Measurements from ENCODE around the gene DTX3L.

DNA sequence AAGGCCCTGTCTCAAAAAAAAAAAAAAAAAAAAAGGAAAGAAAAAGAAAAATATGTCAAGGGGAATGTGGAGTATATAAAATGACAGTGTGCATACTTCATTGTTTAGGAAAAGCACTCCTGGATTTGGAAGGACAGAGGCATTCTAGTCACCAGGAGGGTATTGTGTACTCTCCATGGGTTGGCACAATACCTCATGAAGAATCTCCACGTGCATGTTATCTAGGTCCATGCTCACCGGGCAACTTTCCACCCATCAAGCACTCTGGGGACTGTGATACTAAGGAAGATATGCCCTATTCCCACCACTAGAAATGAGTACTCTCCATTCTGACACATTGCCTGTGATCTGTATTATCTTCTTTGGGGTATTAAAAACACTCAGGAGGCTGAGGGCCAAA lies 34.0 kb upstream of the DTX3L start:
- TF ChIP-seq PBX3 (IDR thresholded peaks at IDR 0.05; ENCODE audit: insufficient replicate concordance, low read depth, low read length) = no peak
- no peak for TF ChIP-seq HDGF (IDR thresholded peaks at IDR 0.05)
- TF ChIP-seq GATAD2B (conservative IDR thresholded peaks at IDR 0.05; ENCODE audit: low read depth) = no peak
